HG03196 (cell line): Measurements from ENCODE around the gene CEBPG.

Experiments used
- ATAC-seq: cut with Tn5 transposase; IDR thresholded peaks from one replicate; pipeline ENCODE4 v1.9.1; 2021; ENCODE audit not compliant: unreplicated experiment

CEBPG gene

GRCh38 chr19:33373453-33374235 lies at the start of gene CEBPG:
CEBPG (plus strand) TSS chr19:33373709; CDS start chr19:33379240, 5,531 bp downstream.
- peak; percentile 87 for ATAC-seq

- ATAC-seq = no peak
These were observed 48.9 kb upstream of the CEBPG start for GRCh38 chr19:33324628-33325027.

DNA sequence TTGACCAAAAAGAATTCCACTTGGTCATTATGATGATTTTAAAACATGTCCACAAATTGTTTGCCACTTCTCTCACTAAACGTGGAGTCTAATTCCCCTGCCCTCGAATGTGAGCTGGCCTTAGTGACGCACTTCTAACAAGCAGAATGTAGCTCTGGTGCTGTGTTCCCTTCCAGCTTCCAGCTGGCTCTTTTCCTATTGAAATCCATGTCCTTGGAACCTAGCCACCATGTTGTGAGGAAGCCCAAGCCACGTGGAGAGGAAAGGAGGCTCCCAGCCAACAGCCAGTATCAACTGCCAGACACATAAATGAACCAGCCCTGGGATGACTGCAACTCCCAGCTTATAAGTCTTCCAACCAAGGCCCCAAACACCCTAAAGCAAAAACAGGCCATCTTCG lies 47.6 kb upstream of the CEBPG start:
- ATAC-seq = no peak

DNA sequence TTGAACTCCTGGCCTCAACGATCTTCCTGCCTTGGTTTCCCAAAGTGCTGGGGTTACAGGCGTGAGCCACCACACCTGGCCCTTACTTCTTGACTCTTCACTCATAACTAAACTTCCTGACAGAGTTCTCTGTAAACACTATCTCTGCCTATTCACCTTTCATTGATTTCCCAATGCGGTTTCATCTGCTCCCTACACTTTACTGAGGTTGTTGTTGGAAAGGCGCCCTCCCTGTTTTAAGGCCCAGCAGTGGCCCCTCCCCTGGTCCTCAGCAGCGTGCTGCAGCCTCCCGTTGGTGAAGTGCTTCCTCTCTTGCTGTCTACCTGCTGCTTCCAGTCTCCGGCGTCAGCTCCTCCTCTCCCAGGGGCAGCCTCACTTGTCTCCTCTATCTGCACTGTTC lies 44.4 kb upstream of the CEBPG start:
- no peak for ATAC-seq

GRCh38 chr19:33329736-33330135 lies 43.8 kb upstream of the CEBPG start:
- ATAC-seq = no peak

- no peak for ATAC-seq
These were observed 41.3 kb upstream of the CEBPG start for GRCh38 chr19:33332248-33332647.

GRCh38 chr19:33333151-33333550 lies 40.4 kb upstream of the CEBPG start:
- no peak for ATAC-seq

- ATAC-seq = no peak
These were observed 39.9 kb upstream of the CEBPG start for GRCh38 chr19:33333642-33334041.

GRCh38 chr19:33334271-33334670 lies 39.2 kb upstream of the CEBPG start:
- ATAC-seq = no peak

DNA sequence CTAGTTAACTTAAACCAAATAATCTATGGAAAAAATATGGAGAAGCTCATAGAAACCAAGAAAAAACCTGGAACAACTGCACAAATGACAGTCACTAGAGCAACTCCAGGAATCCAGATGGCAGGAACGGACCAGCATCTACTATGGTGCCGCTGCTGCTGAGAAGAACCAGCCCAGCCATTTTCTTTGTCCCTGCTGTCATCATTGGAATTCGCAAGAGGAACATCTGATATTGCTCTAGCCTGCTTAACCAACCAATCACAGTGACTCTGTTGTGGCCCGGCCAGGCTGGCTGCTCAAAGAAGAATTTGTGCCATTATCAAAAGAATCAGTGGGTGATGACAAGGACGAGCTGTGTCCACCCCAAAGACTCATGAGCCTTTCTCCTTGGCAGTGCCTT lies 38.1 kb upstream of the CEBPG start:
- ATAC-seq = no peak

DNA sequence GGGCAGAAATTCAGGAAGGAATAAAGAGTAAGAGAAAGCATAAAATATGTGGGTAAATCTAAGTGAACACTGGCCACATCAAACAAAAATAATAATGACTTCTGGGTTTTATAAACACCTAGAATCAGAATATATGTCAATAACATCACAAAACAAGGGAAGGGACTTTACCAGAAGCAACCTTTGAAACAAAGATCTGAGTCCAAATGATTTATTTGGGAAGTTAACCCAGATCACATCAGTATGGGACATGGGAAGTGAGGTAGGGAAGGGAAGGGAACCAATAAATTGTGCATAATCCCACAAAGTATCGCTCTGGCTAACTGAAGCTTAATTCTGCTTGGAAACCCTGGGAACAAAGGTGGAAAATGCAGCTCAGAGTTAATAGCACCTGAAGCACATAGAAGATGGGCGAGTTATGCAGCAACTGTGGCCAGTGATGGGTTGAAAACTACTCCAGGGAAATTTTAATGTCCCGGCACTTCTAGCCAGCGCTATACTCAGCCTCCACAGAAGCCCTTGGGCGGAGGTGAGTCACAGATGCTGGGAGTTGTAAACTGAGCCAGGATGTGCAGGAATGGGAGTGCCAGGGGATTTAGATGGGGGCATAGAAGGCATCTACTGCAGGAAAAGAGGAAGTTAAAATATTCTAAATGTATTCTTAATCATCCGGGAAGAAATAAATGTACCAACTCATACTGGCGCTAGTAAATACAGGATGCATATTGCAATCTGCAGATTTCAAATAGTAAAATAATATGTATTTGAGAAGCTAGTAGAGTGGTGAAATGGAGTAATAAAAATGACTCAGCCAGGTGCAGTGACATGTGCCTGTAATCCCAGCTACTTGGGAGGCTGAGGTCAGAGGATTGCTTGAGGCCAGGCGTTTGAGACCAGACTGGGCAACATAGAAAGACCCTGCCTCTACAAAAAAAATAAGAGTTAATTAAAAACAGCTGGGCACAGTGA lies 34.2 kb upstream of the CEBPG start:
- ATAC-seq = no peak

GRCh38 chr19:33340991-33341390 lies 32.5 kb upstream of the CEBPG start:
- ATAC-seq = no peak

GRCh38 chr19:33343301-33343700 lies 30.2 kb upstream of the CEBPG start:
- ATAC-seq = no peak

DNA sequence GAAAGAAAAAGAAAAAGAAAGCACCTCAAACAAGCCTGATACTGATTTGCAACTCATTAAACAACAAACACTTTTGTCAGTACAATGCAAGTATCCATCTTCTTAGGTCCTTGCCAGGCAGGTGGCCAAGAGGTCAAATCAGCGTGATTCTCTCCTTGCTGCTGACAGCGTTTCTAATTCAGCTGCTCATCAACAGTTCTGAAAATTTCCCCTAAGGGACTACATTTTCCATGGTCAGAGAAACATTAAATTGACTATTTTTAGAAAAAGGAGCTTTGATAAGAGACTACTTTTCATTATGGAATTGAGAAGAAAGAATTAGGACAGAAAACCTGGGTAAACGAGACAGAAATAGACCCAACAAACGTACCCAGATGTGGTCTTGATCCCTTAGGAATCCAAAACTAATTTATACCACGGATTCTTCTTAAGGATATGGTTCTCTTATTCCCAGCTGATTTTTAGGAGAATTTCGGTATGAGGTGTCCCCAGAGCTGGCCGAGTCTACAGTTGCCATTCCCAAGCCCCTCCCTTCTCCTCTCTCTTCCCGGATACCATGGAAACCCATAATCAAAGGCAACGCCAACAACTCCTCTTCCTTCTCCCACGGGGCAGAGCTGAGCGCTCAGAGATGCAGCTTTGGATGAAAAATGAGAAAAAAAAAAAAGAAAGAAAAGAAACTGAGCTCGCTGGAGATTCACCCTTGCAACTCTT lies 29.5 kb upstream of the CEBPG start:
- ATAC-seq = no peak

DNA sequence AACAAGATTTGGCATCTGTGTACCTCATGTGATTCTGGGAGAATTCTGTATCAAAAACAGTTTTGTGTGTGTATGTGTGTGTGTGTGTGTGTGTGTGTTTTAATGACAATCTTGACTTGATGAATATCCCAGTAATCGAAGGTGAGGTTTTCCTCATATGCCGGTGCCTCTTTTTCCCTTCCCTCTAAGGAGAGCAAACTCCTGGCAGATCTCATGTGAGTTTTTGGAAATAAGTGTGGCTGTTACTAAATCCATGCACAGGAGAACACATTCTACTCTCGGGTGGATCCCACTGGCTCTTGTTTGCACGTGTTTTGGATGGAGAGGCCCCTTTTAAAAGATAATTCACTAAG lies 29.0 kb upstream of the CEBPG start:
- ATAC-seq = no peak

DNA sequence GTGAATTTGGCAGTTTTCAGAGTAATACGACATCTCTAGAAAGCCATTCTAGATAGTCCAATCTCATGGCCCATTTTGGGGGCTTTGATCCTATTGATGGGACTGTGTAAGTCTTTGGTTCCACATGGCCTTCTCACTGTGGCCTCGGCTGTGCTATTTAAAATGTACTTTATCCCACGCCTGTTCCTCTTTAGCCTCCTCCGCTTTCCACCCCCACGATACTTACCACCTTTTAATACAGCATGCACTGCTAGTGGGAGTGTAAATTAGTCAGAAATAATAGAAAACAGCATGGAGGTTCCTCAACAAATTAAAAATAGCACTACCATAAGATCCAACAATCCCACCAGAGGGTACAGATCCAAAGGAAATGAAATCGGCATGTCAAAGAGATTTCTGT lies 28.3 kb upstream of the CEBPG start:
- no peak for ATAC-seq

DNA sequence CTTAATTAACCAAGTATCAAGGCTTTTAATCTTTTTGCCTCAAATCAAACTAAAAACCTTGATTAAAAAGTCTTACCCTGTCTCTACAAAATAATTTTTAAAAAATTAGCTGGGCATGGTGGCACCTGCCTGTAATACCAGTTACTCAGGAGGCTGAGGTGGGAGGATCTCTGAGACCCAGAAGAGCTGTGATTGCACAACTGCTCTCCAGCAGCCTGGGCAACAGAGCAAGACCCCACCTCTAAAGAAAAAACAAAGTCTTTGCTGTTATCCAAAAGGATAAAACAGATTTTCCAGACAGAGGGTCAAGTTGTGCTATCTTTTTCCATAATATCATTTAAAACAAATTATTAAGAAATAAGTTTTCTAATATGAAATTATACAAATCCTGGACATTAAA lies 26.8 kb upstream of the CEBPG start:
- no peak for ATAC-seq

GRCh38 chr19:33347300-33347699 lies 26.2 kb upstream of the CEBPG start:
- no peak for ATAC-seq

GRCh38 chr19:33348301-33349010 lies 25.1 kb upstream of the CEBPG start:
- ATAC-seq = no peak

- ATAC-seq = no peak
These were observed 23.9 kb upstream of the CEBPG start for GRCh38 chr19:33349319-33350289.
